Astrocyte of the cerebellum (primary cell): ENCODE data around the gene NPPC.
"Not testable (repeated sequence)": the region's sequence is repeated elsewhere in the genome, so short reads cannot be mapped to it uniquely, and the experiment has no call there.

Source experiments
- DNase-seq: peaks from one replicate; pipeline ENCODE4 v3.0.0-alpha.2; 2011; ENCODE audit warnings: low read depth
- H3K4me3 ChIP-seq: 2 replicates; pipeline ENCODE4 v1.5.1; 2011; ENCODE audit warnings: mild to moderate bottlenecking, low read depth, low read length, moderate library complexity
- in situ Hi-C: cut with HindIII; loops from 2 replicates; pipeline ENCODE4 v1.10.0; 2017; ENCODE audit warnings: low sequenced_read_pairs
- TF ChIP-seq, protein P1 (sequence below): IDR thresholded peaks from 2 replicates; pipeline ENCODE4 v1.5.1; 2012; ENCODE audit warnings: low read length, low read depth, moderate library complexity, mild to moderate bottlenecking; ENCODE audit errors: missing control alignments

NPPC gene

DNA sequence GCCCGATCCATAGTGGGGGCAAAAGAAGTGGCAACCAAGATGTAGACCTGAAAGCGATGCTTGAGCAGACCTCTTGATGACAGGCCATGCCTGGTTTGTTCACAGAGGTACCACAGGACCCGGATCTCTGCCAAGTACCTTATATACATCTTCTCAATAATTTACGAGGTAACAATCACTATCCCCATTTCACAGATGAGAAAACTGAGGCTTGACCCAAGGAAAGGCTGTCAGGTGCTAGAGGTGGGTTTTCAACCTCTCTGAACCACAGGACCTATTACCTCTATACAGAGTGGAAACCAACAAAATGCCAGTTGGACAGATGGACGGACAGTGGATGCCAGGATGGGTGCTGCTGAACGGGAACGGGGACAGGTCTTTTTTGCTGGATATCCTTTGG, 21.5 kb upstream of the NPPC start:
- in situ Hi-C loops = no loop called here
- no peak overlapping the region for H3K4me3 ChIP-seq
- DNase-seq = no peak
- TF ChIP-seq, protein P1, sequence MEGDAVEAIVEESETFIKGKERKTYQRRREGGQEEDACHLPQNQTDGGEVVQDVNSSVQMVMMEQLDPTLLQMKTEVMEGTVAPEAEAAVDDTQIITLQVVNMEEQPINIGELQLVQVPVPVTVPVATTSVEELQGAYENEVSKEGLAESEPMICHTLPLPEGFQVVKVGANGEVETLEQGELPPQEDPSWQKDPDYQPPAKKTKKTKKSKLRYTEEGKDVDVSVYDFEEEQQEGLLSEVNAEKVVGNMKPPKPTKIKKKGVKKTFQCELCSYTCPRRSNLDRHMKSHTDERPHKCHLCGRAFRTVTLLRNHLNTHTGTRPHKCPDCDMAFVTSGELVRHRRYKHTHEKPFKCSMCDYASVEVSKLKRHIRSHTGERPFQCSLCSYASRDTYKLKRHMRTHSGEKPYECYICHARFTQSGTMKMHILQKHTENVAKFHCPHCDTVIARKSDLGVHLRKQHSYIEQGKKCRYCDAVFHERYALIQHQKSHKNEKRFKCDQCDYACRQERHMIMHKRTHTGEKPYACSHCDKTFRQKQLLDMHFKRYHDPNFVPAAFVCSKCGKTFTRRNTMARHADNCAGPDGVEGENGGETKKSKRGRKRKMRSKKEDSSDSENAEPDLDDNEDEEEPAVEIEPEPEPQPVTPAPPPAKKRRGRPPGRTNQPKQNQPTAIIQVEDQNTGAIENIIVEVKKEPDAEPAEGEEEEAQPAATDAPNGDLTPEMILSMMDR = no peak

DNA sequence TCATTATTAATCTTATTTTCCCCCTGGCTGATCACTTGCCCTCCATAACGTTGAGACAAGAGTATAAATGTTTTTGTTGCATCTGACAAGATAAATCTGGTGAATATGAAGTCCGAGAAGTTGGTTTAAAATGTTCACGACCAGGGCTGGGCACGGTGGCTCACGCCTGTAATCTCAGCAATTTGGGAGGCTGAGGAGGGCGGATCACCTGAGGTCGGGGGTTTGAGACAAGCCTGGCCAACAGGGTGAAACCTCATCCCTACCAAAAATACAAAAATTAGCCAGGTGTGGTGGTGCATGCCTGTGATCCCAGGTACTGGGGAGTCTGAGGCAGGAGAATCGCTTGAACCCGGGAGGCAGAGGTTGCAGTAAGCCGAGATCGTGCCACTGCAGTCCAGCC, 20.9 kb upstream of the NPPC start:
- in situ Hi-C loops, H3K4me3 ChIP-seq, DNase-seq: not testable (repeated sequence)

- H3K4me3 ChIP-seq = no peak overlapping the region
- DNase-seq = no peak
- in situ Hi-C loops = no loop called here
- TF ChIP-seq, protein P1 = no peak
These were observed 20.1 kb upstream of the NPPC start for GRCh38 chr2:231946241-231946814.

- no peak overlapping the region for H3K4me3 ChIP-seq
- TF ChIP-seq, protein P1 = no peak
- no peak for DNase-seq
- in situ Hi-C loops = no loop called here
These were observed 16.0 kb upstream of the NPPC start for GRCh38 chr2:231942180-231942579.

- DNase-seq = no peak
- H3K4me3 ChIP-seq = no peak overlapping the region
- in situ Hi-C loops = no loop called here
- TF ChIP-seq, protein P1 = no peak
These were observed 15.5 kb upstream of the NPPC start for GRCh38 chr2:231941673-231942072.

- H3K4me3 ChIP-seq = no peak overlapping the region
- in situ Hi-C loops = no loop called here
- TF ChIP-seq, protein P1 = no peak
- no peak for DNase-seq
These were observed 14.6 kb upstream of the NPPC start for GRCh38 chr2:231940795-231941194.

DNA sequence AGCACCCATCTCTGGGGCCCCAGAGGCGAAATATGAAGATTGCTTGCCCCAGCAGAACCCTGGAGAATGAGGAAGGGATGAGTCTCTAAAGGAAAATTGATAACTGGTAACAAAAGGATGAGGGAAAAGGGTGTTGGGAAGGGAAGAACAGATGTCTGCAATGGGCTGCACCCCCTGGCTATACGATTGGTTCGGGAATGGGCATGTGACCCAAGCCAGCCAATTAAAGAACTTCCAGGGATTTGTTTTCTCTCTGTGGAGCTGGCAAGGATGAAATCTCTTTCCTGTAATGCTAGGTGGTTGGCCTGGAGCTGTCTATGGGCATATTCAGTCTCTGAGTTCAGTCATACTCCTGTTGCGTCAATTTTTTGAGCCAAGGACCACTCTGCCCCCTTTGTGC, 12.8 kb upstream of the NPPC start:
- in situ Hi-C loops = no loop called here
- no peak overlapping the region for H3K4me3 ChIP-seq
- TF ChIP-seq, protein P1 = no peak
- no peak for DNase-seq
